ENCODE results near the gene MAGT1.
"Not testable (repeated sequence)": the region's sequence is repeated elsewhere in the genome, so short reads cannot be mapped to it uniquely, and the experiment has no call there.

MAGT1 gene

DNA sequence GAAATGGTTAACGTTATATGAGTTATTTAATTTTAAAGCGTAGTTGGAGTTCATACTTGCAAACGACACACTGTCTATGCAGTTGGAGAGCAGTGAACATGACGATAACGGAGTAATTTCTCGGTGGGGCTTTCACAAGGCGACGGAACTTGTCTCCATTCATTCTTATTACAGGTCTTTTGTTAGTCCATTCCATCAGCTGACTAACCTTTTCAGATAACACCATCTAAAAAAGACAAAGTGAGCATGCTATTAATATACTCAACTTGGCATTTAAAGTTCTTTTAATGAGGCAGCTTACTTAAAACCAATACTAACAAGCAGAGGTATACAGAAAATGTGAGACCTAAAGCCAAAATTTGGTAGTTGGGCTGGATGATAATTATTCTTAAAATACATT, 19.9 kb downstream of the MAGT1 start:
- no peak for DNase-seq (ENCODE audit: low read depth in 2 of 2)

DNA sequence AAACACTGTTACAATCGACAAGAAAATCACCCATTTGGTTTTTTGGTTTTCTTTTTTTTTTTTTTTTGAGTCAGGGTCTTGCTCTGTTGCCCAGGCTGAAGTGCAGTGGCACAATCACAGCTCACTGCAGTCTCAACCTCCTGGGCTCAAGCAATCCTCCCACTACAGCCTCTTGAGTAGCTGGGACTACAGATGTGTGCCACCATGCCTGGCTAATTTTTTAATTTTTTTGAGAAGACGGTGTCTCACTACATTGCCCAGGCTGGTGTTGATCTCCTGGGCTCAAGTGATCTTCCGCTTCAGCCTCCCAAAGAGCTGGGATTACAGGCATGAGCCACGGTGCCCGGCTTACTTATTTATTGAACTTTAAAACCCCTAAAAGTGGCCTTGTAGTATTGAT, 63.7 kb downstream of the MAGT1 start:
- not testable (repeated sequence) for DNase-seq (ENCODE audit: low read depth in 2 of 2)

DNA sequence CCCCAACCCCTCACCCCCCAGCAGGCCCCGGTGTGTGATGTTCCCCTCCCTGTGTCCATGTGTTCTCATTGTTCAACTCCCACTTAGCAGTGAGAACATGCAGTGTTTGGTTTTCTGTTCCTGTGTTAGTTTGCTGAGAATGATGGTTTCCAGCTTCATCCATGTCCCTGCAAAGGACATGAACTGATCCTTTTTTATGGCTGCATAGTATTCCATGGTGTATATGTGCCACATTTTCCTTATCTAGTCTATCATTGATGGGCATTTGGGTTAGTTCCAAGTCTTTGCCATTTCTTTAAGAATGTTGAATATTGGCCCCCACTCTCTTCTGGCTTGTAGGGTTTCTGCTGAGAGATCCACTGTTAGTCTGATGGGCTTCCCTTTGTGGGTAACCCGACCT, 73.2 kb downstream of the MAGT1 start:
- not testable (repeated sequence) for DNase-seq (ENCODE audit: low read depth in 2 of 2)

DNA sequence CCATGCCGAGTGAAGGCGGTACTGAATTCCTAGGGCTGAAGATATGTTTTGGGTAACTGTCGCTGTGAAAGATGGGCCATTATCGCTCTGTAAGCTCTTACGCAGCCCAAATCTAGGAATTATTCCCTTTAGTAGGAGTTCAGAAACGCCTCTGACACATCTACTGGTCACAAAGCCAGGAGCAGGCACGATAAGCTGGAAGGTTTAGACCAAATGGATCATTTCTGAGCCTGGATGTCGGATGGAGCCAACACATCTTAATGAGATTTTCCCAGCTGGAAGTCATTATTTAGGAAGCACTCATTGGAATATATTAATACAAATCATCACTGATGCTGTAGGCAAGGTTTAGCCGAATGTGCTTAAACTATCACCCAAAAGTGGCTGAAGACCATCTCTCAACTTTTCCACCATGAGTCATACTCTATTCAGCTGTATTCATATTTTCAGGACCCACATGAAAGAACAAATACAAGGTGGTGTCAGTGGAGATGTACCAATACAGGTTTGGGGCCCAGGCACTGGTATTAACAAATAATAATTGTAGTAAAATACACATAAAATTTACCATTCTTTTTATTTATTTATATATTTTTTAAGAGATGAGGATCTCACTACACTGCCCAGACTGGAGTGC, 75.0 kb downstream of the MAGT1 start:
- DNase-seq (ENCODE audit: low read depth in 2 of 2) = no peak

DNA sequence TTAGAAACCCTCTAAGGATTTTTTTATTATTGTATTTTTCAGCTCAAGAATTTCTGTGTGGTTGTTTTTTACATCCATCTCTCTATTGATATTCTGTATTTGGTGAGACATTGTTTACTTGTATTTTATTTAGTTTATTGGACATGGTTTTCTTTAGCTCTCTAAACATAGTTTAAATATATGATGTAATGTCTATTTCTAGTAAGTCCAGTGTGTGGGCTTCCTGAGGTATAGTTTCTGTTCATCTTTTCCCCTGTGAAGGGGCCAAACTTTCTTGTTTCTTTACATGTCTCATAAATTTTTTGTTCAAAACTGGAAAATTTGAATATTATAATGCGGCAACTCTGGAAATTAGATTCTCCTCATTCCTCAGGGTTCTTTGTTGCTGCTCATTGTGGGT, 81.0 kb downstream of the MAGT1 start:
- no peak for DNase-seq (ENCODE audit: low read depth in 2 of 2)

DNA sequence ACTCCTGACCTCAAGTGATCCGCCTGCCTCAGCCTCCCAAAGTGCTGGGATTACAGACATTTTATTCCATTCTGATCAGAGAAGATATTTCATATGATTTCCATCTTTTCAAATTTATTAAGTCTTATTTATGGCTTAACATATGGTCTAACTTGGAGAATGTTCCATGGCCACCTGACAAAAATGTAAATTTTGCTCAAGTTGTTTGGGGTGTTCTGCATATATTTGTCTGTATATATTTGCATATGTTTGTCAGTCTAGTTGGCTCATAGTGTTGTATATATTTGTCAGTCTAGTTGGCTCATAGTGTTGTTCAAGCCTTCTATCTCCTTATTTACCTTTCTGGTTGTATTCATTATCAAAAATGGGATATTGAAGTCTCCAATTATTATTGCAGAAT, 93.0 kb downstream of the MAGT1 start:
- DNase-seq (ENCODE audit: low read depth in 2 of 2) = no peak

DNA sequence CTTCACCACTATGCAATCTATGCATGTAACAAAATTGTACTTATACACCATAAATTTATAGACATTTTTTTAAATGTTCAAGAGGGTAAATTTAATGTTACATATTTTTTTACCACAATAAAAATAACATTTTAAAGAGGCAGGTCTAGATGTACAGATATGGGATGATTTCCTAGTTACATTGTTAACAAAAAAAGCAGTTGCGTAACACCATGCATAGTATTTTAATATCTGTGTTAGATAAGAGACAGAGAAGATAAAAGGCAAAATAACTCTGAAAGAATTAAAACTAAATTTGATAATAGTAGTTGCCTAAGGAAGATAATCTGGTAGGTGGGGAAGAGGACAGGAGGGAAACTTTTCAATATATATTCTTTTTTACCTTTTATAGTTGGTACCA, 100.1 kb downstream of the MAGT1 start:
- no peak for DNase-seq (ENCODE audit: low read depth in 2 of 2)

DNA sequence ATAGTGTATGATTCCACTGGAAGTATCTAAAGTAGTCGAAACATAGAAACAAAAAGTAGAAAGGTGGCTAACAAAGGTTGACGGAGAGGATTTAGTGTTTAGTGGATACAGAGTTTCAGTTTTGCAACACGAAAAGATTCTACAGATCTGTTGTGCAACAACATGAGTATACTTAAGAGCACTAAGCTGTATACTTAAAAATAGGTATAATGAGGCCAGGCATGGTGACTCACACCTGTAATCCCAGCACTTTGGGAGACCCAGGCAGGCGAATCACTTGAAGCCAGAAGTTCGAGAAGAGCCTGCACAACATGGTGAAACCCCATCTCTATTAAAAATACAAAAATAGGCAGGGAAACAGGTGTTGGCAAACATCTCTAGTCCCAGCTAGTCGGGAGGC, 101.3 kb downstream of the MAGT1 start:
- no peak for DNase-seq (ENCODE audit: low read depth in 2 of 2)

DNA sequence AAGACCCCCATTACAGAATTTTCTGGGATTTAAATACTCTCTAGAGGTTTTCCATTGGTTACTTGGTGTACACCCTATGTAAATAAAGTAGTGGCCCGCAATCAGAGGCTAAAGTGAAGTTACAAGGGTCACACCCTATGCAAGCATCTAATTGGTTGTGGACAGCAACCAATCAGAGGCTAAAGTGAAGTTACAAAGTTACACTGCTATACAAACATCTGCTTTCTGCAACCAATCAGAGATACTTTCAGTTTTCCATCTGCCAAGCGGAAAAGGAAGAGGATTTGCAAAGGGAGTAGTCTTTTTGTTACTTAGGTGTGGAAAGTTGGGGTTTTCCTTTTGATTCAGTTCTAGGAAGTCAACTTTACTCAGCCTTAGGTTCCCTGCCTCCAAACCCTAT, 107.2 kb downstream of the MAGT1 start:
- no peak for DNase-seq (ENCODE audit: low read depth in 2 of 2)

DNA sequence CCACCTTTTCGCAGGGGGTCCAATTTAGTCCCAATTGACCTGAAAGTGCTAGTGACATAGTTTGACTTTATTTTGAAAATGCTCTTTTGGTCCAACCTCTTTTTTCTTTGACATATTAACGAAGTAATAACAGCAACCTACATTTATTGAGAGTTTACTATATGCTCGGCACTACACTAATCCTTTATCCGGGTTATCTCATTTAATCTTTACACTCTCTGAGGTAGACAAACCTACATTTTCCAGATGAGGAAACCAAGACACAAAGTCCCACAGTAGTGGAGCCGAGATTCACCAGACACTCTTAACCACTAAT, 108.9 kb downstream of the MAGT1 start:
- DNase-seq (ENCODE audit: low read depth in 2 of 2) = no peak

DNA sequence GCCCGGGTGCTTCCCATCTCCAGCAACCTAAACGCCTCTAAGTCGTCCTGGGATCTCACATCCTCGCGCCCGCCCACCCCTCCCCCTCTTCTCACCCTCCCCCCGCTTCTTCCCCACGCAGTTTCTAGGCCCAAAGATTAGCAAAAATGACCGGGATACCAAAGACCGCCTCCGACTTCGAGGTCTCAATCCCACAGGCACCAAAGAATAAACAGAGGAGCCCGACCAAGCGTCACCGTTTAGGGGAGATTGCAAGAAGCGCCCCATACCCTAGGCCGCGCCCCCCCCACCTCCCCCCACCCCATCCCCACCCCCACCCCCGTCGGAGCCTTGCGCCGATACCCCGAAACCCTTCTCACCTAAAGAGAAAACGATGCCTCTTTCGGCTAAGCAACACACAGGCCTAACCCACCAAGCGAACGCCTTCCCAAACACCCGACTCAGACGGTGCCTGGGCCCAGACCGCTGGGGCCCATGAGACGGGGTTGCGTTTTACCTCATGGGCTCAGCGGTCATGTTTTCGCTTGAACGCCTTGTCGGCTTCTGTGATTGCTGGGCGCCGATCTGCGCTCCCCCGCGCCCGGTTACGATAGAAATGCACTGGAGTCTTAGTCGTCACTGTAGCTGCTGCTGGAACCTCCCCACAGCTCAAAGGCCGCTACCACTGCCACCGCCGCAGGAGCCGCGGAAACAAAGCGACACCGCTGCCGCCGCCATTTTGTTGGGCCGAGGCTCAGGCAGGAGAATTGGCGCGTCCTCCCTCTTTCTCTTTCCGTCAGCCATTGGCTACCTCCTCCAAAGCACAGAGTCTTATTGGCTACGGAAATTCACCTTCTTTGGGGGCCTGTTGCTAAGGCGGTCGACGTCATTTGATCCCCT, 109.5 kb downstream of the MAGT1 start, which contains the start of gene ATRX:
Gene ATRX, minus strand, starts transcription at position 731 of the 879 bp plus-strand sequence. Its CDS starts 215 bp downstream, at position 516.
- peak; percentile 57 to 61 for DNase-seq (ENCODE audit: low read depth in 2 of 2)

DNA sequence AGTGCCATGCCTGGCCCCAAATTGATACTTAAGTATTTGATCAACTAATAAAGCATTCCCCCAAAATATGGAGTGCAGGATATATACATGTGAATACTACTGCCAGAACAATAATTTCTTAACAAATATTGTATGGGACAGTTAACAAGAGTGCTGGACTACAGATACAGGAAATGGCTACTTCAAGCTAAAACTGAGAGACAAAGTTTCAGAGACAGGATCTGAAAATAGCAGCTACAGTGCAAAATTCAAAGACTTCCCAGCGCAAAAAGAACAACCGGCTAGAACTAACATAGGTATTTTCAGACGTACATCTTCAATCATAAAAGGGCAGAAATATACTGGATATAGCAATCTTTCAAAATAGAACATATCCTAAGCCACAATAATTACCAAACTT, 115.5 kb downstream of the MAGT1 start:
- DNase-seq (ENCODE audit: low read depth in 2 of 2) = no peak

DNA sequence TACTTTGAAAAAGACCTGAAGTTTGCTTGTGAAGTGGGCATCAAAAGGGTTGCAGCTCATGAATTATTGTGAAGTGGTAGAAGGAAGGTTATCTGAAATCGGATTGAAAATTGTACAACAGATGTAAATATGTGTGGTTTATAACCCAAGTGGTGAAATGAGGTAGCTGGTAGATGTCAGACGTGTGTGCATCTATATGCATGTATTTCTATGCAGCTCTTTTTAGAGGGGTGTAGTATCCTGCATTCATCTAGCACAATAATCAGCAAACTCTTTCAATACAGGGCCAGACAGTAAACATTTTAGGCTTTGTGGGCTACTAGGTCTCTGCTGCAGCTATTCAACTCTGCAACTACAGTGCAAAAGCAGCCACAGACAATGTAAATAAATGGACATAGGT, 118.6 kb downstream of the MAGT1 start:
- no peak for DNase-seq (ENCODE audit: low read depth in 2 of 2)
